Pulmonary artery endothelial cell (primary cell): ENCODE measurements around the gene UBR1. TPM values are rescaled to one million over a fixed set of nuclear protein-coding genes. Genes with fewer than 3 reads are reported as not detected.

Source experiments
- DNase-seq: peaks from one replicate; pipeline ENCODE4 v3.0.0-alpha.2; 2011; ENCODE audit warnings: low read depth, low spot score
- total RNA-seq: library from RNA; depleted of rRNA; stranded (reverse); fragments of >200 nt; gene quantifications from 2 replicates; pipeline ENCODE4 v1.2.3, GENCODE V29; 2014

The UBR1 gene
- total RNA-seq, 1 donor from 2014 or later: 25.7 TPM

- DNase-seq: no peak
Observed at GRCh38 chr15:43107751-43108150, 1.9 kb upstream of the UBR1 start.

DNA sequence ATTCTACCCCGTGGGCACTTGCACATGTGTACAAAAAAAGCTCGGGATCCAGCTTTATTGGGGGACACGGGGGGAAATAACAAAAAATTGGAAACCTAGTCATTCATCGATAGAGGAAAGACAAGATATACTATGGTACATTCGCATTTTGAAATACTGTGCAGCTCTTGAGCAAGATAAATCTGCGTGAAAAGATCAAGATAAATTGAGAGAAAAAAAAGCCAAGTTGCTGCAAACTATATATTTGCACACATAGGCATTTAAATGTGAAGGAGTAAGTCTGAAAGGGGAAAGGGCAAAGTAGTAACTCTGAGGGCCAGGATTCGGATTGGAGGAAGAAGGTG is 620 bp upstream of the UBR1 start:
- no peak for DNase-seq

DNA sequence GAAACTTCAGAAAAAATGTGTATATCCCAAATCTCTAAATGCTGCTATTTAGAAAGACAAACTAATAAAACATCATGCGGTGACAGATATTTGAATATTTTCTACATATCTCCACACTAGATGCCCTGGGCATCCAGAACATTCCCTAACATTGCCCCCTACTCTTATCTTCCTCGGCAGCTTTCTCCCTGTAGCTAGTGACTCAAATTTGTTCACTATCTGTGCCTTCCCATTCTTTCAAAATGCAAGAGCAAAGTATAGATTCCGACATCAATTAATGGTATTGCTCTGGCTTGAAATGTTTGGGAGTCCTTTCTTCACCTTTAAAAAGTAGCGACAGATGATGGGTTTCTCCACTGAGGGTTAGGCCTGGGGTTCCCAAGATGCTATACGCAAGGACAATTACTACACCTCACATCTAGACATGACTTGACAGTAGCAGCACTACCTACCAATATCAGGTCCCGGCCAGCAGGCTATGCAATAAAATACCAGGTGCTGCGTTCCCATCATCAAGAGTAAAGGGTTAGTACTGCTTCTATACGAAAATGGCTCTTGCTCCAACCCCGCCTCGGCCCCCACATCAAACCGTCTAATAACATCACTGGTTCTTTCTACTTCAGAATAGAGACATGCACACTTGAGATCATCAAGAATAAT is 631 bp downstream of the UBR1 start:
- DNase-seq: no peak

DNA sequence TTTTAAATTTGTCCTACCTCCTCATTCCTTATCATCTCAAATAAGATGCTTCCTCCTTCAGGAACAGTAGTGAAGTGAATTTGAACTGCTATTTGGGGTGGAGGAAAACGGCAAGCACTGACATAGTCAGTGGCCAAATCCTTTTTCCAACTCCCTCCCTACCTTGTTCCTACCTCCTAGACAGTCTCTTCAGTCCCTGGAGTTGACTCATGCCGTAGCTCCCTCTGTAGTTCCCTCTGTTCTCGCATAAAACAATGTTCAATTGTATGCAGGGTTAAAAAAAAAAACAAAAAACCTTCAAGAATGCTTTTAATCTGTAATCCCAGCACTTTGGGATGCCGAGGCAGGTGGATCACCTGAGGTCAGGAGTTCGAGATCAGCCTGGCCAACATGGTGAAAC is 1.4 kb downstream of the UBR1 start:
- no peak for DNase-seq

GRCh38 chr15:43103907-43104306 is 1.9 kb downstream of the UBR1 start:
- no peak for DNase-seq

GRCh38 chr15:43102187-43102586 is 3.7 kb downstream of the UBR1 start:
- DNase-seq: no peak

- no peak for DNase-seq
Observed at GRCh38 chr15:43100971-43101370, 4.9 kb downstream of the UBR1 start.

GRCh38 chr15:43099105-43099845 is 6.6 kb downstream of the UBR1 start:
- no peak for DNase-seq

DNA sequence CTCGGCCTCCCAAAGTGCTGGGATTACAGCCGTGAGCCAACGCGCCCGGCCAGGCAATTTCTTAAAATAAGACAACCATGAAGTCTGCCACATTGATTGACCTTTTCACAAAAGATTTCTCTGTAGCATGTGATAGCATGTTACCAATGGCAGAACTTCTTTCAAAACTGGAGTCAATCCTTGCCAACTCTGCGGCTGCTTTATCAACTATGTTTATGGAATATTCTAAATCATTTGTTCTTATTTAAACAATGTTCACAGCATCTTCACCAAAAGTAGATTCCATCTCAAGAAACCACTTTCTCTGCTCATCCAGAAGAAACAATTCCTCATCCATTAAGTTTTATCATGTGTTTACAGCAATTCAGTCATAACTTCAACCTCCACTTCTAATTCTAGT is 9.4 kb downstream of the UBR1 start:
- DNase-seq: no peak

- no peak for DNase-seq
Observed at GRCh38 chr15:43095708-43096347, 10.0 kb downstream of the UBR1 start.

DNA sequence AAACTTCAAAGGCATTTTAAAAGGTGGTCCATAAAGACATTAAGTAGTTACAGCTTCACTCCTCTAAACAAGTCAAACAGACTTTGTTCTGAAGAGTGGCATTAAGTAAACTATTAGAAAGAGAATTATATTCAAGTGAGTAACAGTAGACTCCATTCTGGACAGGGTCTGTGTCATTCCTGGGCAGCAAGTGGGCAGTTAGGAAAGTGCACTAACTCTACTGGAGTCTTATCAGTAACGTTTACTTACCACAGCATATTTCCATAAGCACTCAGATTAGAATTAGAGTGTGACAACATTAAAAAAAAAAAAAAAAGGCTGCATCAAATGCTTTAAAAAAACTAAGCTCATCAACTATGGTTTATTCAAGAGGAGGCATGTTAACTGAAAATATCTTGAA is 10.6 kb downstream of the UBR1 start:
- no peak for DNase-seq

- DNase-seq: no peak
Observed at GRCh38 chr15:43094416-43095030, 11.3 kb downstream of the UBR1 start.

- no peak for DNase-seq
Observed at GRCh38 chr15:43093026-43093425, 12.8 kb downstream of the UBR1 start.

- no peak for DNase-seq
Observed at GRCh38 chr15:43091859-43092258, 14.0 kb downstream of the UBR1 start.

DNA sequence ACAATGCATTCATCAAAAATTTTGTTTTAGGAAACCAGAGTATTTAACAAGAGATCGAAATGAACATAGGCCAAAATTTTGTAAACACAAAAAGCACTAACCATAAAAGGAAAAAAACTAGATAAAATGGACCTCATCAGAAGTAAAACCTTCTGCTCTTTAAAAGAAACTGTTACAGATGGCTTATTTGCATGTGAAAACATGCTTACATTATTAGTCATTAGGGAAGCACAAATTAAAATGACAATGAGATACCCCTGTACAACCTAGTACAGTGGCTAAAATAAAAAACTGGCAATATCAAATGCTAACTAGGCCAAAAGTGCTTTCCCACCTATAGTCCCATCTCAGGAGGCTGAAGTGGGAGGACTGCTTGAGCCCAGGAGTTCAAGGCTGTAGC is 19.3 kb downstream of the UBR1 start:
- no peak for DNase-seq

GRCh38 chr15:43085921-43086320 is 19.9 kb downstream of the UBR1 start:
- DNase-seq: no peak

- DNase-seq: no peak
Observed at GRCh38 chr15:43082509-43082908, 23.3 kb downstream of the UBR1 start.

- no peak for DNase-seq
Observed at GRCh38 chr15:43081283-43081682, 24.6 kb downstream of the UBR1 start.

GRCh38 chr15:43071451-43071850 is 34.4 kb downstream of the UBR1 start:
- no peak for DNase-seq

DNA sequence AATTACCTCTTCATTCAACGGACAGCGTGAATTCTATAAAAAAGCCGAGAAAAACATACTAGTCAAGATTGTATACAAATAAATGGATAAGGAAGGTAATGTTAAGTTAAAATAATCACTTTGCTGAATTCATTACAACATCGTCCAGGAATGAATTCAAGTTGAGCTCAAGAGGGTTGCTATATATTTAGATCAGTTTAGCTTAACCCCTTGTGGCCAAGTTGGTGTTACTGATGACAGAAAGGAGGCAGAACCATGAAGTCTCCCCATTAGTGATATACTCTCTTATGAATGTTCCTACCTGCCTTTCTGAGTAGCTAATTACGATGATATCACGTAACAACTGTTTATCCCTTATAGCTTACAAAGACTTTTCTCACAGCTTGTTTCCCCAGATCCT is 34.9 kb downstream of the UBR1 start:
- no peak for DNase-seq

DNA sequence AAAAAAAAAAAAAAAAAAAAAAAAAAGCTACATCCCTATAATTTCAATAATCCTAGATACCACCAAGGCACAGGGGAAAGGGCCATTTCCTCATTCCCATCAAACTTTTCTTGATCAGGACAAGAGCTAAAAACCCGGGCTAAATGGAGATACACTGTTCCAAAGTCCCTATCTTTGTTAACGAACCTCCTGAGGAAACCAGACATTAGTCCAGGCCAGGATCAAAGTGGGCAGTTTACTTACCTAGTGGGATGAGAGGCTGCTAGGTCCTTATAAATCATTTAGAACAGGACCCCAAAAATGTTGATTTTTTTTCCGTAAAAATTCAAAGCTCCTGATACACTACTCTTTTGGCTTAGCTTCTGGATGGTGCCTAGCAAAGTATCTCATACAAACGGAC is 35.6 kb downstream of the UBR1 start:
- DNase-seq: no peak

- no peak for DNase-seq
Observed at GRCh38 chr15:43067717-43068461, 37.9 kb downstream of the UBR1 start.
